Fibroblast of villous mesenchyme (primary cell): ENCODE results near the gene STRN4. TPM values are rescaled to one million over a fixed set of nuclear protein-coding genes. Genes with fewer than 3 reads are reported as not detected.
A peak's percentile ranks its signal among the peaks of the same experiment; 100 is the strongest.

Experiments
- DNase-seq: peaks from one replicate; pipeline ENCODE4 v3.0.0-alpha.2; 2010; ENCODE audit warnings: low read depth
- H3K4me3 ChIP-seq: 2 replicates; pipeline ENCODE4 v1.5.1; 2011; ENCODE audit warnings: low read depth, mild to moderate bottlenecking, low read length
- small RNA-seq: library from RNA; depleted of rRNA; stranded (forward); fragments of <200 nt; gene quantifications from one replicate; pipeline ENCODE3, GENCODE V24; 2012
- total RNA-seq: library from RNA; depleted of rRNA; stranded (reverse); fragments of >200 nt; gene quantifications from 2 replicates; pipeline ENCODE4 v1.2.3, GENCODE V29; 2012
- TF ChIP-seq, protein P1 (sequence below): IDR thresholded peaks from 2 replicates; pipeline ENCODE4 v1.5.1; 2012; ENCODE audit warnings: low read depth, mild to moderate bottlenecking, low read length; ENCODE audit not compliant: insufficient read depth

The STRN4 gene
- total RNA-seq, 1 donor: 66.5 TPM

- TF ChIP-seq, protein P1, sequence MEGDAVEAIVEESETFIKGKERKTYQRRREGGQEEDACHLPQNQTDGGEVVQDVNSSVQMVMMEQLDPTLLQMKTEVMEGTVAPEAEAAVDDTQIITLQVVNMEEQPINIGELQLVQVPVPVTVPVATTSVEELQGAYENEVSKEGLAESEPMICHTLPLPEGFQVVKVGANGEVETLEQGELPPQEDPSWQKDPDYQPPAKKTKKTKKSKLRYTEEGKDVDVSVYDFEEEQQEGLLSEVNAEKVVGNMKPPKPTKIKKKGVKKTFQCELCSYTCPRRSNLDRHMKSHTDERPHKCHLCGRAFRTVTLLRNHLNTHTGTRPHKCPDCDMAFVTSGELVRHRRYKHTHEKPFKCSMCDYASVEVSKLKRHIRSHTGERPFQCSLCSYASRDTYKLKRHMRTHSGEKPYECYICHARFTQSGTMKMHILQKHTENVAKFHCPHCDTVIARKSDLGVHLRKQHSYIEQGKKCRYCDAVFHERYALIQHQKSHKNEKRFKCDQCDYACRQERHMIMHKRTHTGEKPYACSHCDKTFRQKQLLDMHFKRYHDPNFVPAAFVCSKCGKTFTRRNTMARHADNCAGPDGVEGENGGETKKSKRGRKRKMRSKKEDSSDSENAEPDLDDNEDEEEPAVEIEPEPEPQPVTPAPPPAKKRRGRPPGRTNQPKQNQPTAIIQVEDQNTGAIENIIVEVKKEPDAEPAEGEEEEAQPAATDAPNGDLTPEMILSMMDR: no peak
- no peak overlapping the region for H3K4me3 ChIP-seq
- peak; percentile 16 for DNase-seq
Measured at GRCh38 chr19:46674416-46675178, 71.7 kb downstream of the STRN4 start.

DNA sequence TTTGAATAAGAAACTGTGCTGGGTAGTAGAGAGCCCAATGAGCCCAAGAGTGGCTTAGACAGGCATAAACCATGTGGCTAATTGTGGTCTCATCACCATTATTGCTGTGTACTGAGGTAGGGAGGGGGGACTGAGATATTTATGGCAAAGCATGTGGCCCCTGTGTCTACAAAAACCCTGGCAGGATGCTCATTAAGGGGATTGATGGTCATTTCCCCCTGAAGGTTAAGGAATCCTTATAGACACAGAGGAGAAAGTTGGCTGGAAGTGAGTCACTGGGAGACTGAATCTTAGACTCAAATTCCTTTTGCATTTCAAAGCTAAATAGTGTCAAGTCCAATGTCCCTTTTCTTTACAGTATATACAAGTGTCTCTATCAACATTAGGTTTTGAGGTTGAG is 75.4 kb downstream of the STRN4 start:
- TF ChIP-seq, protein P1: no peak
- H3K4me3 ChIP-seq: no peak overlapping the region
- DNase-seq: no peak

Small RNA genes lying within 50 kb of the gene (small RNA-seq; reads per million reads assigned to genes)
- gene MIR320E: 0.38 reads per million
- gene RF00019: not detected
- gene RN7SL364P: not detected

Other genes with a start within 250 kb of the STRN4 start
- 124 and 213 TPM in 2 replicates for gene CALM3, start 145.1 kb downstream of the STRN4 start, total RNA-seq
- 3.5 and 5.5 TPM in 2 replicates for gene PTGIR, start 121.4 kb downstream of the STRN4 start, total RNA-seq
- not detected in 2 replicates for gene GNG8, start 110.2 kb downstream of the STRN4 start, total RNA-seq
- gene DACT3, start 85.3 kb downstream of the STRN4 start, total RNA-seq: 5.2 and 11.3 TPM in 2 replicates
- gene PRKD2, start 29.3 kb downstream of the STRN4 start, total RNA-seq: 11.7 and 12.2 TPM in 2 replicates
- 18.1 and 19.6 TPM in 2 replicates for gene FKRP, start 393 bp downstream of the STRN4 start, total RNA-seq
- gene SLC1A5, start 42.1 kb upstream of the STRN4 start, total RNA-seq: 196 and 224 TPM in 2 replicates
- gene AP2S1, start 104.4 kb upstream of the STRN4 start, total RNA-seq: 113 and 166 TPM in 2 replicates
- gene ARHGAP35, start 114.5 kb upstream of the STRN4 start, total RNA-seq: 31.5 and 36.7 TPM in 2 replicates